Thoracic aorta (tissue), 2 donors: ENCODE results near the gene TMA7. TPM values are rescaled to one million over a fixed set of nuclear protein-coding genes. Genes with fewer than 3 reads are reported as not detected.

Experiments
- ATAC-seq: fragments of 150-250 bp; one replicate; pipeline ENCODE4 v1.8.0; 2017; ENCODE audit warnings: low read depth; ENCODE audit not compliant: insufficient number of reproducible peaks, low FRiP score
- DNase-seq: peaks from one replicate; pipeline ENCODE4 v3.0.0-alpha.2; 2020; ENCODE audit warnings: low spot score
- H3K27ac ChIP-seq, 2 donors: fragments of 200-600 bp; sonication (generic); 1 replicate in 1 of 2; 2 replicates in 1 of 2; pipeline ENCODE4 v1.5.1; 2016; ENCODE audit warnings: mild to moderate bottlenecking in 2 of 2, moderate library complexity in 2 of 2
- H3K27me3 ChIP-seq: fragments of 200-600 bp; sonication (generic); replicated peaks from 2 replicates; pipeline ENCODE4 v1.6.0; 2016; ENCODE audit warnings: mild to moderate bottlenecking; ENCODE audit not compliant: insufficient read depth
- H3K36me3 ChIP-seq: fragments of 200-600 bp; sonication (generic); one replicate; pipeline ENCODE4 v1.5.1; 2016
- H3K4me1 ChIP-seq, 2 donors: fragments of 200-600 bp; sonication (generic); 1 replicate in 1 of 2; 2 replicates in 1 of 2; pipeline versions ENCODE4 v1.5.1 to v1.6.0; 2016; ENCODE audit warnings: low read depth in 2 of 2, mild to moderate bottlenecking in 1 of 2; ENCODE audit not compliant: control insufficient read depth in 1 of 2
- H3K4me3 ChIP-seq: fragments of 200-600 bp; sonication (generic); 2 replicates; pipeline ENCODE4 v1.5.1; 2016; ENCODE audit warnings: mild to moderate bottlenecking
- H3K9me3 ChIP-seq: fragments of 200-600 bp; sonication (generic); 2 replicates; pipeline ENCODE4 v1.5.1; 2016
- total RNA-seq, 2 donors: library from RNA; depleted of rRNA; stranded (reverse); fragments of >200 nt; gene quantifications; one replicate each; pipeline versions ENCODE4 v1.1.0 to v1.2.3, GENCODE V29; 2016
- TF ChIP-seq, protein P1 (sequence below): fragments of 200-600 bp; sonication (generic); IDR thresholded peaks from one replicate; pipeline ENCODE4 v1.5.1; 2019; ENCODE audit warnings: antibody characterized with exemption

Gene TMA7
- total RNA-seq, 2 donors from 2014 or later: 112 to 164 TPM

DNA sequence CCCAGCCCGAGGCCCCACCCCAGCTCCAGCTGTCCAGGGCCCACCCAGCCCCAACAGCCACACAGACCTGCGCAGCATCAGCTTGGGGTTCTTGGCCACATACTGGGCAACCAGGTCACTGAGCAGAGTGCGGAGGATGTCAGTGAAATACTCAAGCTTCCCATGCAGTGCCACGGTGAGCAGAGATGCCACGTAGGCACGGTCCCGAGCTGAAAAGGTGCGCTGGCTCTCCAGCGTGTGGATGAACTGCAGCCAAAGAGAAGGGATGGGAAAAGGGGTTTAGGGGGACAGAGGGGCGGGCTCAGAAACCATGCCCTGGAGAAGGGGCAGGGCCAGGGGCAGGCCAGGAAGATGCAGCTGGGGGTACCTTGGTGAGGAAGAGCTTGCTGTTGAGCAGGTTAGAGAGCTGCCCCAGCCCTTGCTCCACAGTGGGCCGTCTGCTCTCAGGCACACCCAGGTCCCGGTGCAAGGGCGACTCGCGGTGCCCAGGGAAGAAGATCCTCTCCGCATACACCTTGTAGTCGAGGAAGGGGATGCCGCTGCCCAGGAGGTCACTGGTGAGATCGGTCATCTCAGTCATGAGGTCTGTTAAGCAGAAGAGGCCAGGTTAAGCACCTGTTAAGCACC, 27.6 kb upstream of the TMA7 start:
- no peak for ATAC-seq
- no peak for DNase-seq

DNA sequence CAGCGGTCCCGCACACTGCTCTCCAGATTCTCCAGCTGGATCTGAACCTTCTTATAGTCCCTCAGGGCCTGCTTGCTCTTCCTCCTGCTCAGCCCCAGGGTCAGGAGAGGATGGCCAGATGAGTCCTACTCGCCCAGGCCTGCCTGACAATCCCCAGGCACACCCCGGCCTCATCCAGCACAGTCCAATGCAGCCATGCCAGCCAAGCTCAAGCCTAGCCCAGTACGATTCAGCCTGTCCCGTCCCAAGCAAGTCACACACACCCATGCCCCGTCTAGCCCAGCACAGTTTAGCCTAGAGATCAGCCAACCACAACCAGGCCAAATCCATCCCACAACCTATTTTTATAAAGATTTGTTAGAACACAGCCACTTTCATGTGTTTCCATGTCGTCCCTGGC, 27.0 kb upstream of the TMA7 start:
- TF ChIP-seq, protein P1, sequence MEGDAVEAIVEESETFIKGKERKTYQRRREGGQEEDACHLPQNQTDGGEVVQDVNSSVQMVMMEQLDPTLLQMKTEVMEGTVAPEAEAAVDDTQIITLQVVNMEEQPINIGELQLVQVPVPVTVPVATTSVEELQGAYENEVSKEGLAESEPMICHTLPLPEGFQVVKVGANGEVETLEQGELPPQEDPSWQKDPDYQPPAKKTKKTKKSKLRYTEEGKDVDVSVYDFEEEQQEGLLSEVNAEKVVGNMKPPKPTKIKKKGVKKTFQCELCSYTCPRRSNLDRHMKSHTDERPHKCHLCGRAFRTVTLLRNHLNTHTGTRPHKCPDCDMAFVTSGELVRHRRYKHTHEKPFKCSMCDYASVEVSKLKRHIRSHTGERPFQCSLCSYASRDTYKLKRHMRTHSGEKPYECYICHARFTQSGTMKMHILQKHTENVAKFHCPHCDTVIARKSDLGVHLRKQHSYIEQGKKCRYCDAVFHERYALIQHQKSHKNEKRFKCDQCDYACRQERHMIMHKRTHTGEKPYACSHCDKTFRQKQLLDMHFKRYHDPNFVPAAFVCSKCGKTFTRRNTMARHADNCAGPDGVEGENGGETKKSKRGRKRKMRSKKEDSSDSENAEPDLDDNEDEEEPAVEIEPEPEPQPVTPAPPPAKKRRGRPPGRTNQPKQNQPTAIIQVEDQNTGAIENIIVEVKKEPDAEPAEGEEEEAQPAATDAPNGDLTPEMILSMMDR: no peak
- H3K4me3 ChIP-seq: no peak overlapping the region
- DNase-seq: no peak
- no peaks in the 10 kb centered on the region for H3K27me3 ChIP-seq
- peaks cover 85% of the 10 kb centered on the region for H3K36me3 ChIP-seq
- no peak for ATAC-seq
- H3K9me3 ChIP-seq: no peaks in the 10 kb centered on the region
- peak overlapping the region; percentile 69 to 73 for H3K27ac ChIP-seq
- H3K4me1 ChIP-seq: peaks cover 0 to 33% of the 10 kb centered on the region in 2 donors

More for the DNA sequence above, 27.6 kb upstream of the TMA7 start:
- Histone ChIP-seq H3K9me3 (no peaks in the 10 kb centered on the region), H3K27ac (peak overlapping the region; percentile 69 to 73), H3K27me3 (no peaks in the 10 kb centered on the region), H3K4me3 (no peak overlapping the region), H3K4me1 (peaks cover 0 to 33% of the 10 kb centered on the region in 2 donors), H3K36me3 (peaks cover 85% of the 10 kb centered on the region)
- TF ChIP-seq, protein P1: no peak

DNA sequence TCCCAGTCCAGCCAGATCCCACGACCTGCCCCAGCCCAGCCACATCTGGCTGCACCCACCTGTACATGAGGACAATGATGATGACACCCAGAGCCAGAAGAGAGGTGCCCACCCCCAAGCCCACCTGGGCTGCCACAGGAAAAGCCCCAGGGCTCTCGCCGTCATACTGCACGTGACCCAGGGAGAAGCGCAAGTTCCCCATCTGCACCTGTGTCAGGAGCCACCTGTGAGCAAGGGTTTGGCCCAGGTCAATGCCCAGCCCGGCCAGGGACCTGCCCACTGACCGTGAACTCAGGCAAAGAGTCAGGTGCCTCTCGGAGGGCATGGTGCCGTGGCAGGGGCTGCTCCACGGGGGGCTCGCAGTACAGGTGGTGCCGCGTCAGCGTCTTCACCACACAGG, 26.4 kb upstream of the TMA7 start:
- Histone ChIP-seq H3K27me3 (no peaks in the 10 kb centered on the region), H3K4me3 (no peak overlapping the region), H3K9me3 (no peaks in the 10 kb centered on the region), H3K4me1 (peaks cover 0 to 33% of the 10 kb centered on the region in 2 donors), H3K27ac (peak overlapping the region; percentile 69 to 73), H3K36me3 (peaks cover 88% of the 10 kb centered on the region)
- TF ChIP-seq, protein P1: no peak
- no peak for DNase-seq
- ATAC-seq: no peak

DNA sequence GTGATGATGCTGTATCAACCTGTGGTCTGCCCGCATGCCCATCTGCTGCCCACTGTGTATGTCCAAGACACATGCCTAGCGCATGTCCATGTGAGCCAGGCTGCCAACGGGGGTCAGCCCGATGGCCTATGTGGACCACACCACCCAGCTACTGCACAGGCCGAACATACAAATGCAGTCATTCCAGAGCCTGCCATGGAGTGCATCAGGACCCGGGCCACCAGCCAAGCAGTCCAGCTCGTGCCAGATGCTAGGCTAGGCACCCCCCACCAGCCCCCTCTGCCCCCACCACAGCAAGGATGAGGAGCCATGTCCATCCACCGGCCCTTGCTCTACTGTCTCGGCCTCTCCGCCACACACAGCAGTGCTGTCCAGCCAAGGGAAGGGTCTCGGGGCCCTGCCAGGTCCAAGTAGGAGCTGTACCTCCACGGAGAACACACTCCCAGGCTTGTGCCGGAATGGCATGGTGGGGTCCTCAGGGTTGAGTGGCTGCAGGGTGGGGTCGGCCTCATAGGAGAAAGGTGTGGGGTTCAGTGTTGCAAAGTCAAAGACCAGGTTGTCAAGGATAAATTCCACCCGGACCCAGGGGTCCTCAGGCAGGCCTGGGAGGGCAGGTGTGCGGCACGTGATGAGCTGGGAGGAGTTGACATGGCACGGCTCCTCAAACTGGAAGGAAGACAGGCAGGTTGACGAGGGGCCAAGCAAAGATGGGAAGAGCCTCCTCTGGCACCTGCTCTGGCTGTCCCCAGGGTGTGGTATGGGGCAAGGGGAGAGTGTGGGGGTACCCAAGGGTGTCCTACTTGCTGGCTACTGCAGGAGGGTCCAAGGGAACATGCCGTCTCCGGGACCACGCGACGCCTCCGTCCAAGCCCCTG, 25.4 kb upstream of the TMA7 start:
- TF ChIP-seq, protein P1: no peak
- H3K27ac ChIP-seq: peak overlapping the region; percentile 69 to 73
- ATAC-seq (no peak), DNase-seq (no peak)
- no peaks in the 10 kb centered on the region for H3K27me3 ChIP-seq
- peaks cover 87% of the 10 kb centered on the region for H3K36me3 ChIP-seq
- H3K4me1 ChIP-seq: peaks cover 0 to 33% of the 10 kb centered on the region in 2 donors
- no peaks in the 10 kb centered on the region for H3K9me3 ChIP-seq
- no peak overlapping the region for H3K4me3 ChIP-seq

DNA sequence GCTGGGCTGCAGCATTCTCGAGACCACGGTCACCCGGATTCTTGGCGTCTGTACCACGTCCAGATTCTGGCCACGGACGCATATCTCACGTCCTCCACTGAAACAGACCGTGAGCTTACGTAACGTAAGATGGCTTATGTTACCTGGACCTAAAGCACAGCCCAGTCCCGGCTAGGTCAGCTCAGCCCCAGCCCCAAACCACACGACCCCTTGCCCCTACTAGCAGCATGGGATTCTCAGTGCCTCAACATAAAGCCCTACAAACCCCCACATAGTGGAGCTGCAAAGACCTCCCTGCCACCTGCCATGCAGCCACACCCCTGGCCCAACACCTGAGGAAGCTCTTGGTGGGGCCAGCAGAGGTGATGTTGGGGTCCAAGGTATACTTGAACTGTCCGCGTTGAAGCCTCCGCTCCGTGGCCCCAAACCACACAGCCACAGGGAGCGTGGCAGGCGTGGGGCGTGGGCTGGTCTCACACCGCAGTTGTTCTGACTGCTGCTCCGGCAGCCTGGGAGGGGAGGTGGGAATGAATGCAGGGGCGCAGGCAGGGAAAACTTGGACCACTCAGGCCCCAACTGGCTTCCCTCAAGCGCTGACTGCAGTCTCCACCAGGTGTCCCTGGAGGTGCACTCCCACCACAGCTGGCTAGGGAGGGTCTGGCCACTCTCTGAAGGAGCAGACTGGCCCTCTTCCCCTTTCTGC, 24.7 kb upstream of the TMA7 start:
- no peaks in the 10 kb centered on the region for H3K9me3 ChIP-seq
- H3K36me3 ChIP-seq: peaks cover 85% of the 10 kb centered on the region
- DNase-seq: no peak
- ATAC-seq: no peak
- H3K4me1 ChIP-seq: peaks cover 0 to 33% of the 10 kb centered on the region in 2 donors
- H3K4me3 ChIP-seq: no peak overlapping the region
- peak overlapping the region in 1 of 2 donors; percentile 73 for H3K27ac ChIP-seq
- TF ChIP-seq, protein P1: no peak
- H3K27me3 ChIP-seq: no peaks in the 10 kb centered on the region
